NCI-H187 (cell line): ENCODE data around the gene PCDHA10.
"Not testable (repeated sequence)": the region's sequence is repeated elsewhere in the genome, so short reads cannot be mapped to it uniquely, and the experiment has no call there.

ENCODE experiments used
- DNase-seq, 2 experiments: peaks; one replicate each; lab custom pipeline; 2025; lab: John Stamatoyannopoulos, UW

PCDHA10 gene, protein sequence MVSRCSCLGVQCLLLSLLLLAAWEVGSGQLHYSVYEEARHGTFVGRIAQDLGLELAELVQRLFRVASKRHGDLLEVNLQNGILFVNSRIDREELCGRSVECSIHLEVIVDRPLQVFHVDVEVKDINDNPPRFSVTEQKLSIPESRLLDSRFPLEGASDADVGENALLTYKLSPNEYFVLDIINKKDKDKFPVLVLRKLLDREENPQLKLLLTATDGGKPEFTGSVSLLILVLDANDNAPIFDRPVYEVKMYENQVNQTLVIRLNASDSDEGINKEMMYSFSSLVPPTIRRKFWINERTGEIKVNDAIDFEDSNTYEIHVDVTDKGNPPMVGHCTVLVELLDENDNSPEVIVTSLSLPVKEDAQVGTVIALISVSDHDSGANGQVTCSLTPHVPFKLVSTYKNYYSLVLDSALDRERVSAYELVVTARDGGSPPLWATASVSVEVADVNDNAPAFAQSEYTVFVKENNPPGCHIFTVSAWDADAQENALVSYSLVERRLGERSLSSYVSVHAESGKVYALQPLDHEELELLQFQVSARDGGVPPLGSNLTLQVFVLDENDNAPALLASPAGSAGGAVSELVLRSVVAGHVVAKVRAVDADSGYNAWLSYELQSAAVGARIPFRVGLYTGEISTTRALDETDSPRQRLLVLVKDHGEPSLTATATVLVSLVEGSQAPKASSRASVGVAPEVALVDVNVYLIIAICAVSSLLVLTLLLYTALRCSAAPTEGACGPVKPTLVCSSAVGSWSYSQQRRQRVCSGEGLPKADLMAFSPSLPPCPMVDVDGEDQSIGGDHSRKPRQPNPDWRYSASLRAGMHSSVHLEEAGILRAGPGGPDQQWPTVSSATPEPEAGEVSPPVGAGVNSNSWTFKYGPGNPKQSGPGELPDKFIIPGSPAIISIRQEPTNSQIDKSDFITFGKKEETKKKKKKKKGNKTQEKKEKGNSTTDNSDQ

DNA sequence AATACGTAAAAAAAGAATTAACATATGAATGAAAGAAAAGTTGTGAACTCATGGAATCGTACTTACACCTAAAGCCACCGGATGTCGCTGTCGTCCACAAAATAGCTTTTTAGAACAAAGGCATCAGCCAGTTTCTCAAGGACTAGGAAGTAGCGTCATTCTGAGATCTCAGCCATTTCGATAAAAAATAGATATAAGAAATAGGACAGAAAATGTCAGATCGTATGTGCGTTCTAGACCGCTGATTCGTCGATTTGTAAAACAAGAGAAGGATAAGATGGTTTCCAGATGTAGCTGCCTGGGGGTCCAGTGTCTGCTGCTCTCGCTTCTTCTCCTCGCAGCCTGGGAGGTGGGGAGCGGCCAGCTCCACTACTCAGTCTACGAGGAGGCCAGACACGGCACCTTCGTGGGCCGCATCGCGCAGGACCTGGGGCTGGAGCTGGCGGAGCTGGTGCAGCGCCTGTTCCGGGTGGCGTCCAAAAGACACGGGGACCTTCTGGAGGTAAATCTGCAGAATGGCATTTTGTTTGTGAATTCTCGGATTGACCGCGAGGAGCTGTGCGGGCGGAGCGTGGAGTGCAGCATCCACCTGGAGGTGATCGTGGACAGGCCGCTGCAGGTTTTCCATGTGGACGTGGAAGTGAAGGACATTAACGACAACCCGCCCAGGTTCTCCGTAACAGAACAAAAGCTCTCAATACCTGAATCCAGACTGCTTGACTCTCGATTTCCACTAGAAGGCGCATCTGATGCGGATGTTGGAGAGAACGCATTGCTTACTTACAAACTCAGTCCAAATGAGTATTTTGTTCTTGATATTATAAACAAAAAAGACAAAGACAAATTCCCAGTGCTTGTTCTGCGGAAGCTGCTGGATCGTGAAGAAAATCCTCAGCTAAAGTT, at the start of gene PCDHA10:
PCDHA10 (plus strand) TSS at position 126 of the 903 bp plus-strand sequence; CDS start at position 278, 152 bp downstream.
- DNase-seq, result peak; percentile 56 to 67

DNA sequence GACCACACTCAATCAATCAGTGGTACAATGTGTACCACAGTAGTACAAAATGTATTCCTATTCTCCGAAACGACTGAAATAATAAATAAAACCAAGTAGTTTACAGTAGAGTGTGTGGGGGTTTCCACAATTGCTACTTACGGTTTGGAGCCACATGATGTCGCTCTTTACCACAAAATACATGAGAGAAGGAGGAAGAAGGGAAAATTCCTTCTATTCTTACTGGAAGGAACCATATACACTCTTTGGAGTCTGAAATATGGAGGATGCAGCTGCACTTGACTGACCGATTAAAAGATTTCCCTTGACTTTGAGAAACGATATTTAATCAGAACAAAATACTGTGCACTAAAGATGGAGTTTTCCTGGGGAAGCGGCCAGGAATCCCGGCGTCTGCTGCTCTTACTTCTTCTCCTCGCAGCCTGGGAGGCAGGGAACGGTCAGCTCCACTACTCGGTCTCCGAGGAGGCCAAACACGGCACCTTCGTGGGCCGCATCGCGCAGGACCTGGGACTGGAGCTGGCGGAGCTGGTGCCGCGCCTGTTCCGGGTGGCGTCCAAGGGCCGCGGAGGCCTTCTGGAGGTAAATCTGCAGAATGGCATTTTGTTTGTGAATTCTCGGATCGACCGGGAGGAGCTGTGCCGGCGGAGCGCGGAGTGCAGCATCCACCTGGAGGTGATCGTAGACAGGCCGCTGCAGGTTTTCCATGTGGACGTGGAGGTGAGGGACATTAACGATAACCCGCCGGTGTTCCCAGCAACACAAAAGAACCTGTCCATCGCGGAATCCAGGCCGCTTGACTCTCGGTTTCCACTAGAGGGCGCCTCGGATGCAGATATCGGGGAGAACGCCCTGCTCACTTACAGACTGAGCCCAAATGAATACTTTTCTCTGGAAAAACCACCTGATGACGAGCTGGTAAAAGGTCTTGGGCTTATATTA, 48.6 kb upstream of the PCDHA10 start, which contains the start of gene PCDHA4:
PCDHA4 (plus strand) TSS at position 235 of the 942 bp plus-strand sequence.
- no peak for DNase-seq

DNA sequence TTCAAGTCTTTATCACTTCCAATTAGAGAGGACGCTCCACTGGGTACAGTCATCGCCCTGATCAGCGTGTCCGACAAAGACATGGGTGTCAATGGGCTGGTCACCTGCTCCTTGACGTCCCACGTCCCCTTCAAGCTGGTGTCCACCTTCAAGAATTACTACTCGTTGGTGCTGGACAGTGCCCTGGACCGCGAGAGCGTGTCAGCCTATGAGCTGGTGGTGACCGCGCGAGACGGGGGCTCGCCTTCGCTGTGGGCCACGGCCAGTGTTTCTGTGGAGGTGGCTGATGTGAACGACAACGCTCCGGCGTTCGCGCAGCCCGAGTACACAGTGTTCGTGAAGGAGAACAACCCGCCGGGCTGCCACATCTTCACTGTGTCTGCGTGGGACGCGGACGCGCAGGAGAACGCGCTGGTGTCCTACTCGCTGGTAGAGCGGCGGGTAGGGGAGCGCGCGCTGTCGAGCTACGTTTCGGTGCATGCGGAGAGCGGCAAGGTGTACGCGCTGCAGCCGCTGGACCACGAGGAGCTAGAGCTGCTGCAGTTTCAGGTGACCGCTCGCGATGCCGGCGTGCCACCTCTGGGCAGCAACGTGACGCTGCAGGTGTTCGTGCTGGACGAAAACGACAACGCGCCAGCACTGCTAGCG, 47.3 kb upstream of the PCDHA10 start:
- DNase-seq, result not testable (repeated sequence)

DNA sequence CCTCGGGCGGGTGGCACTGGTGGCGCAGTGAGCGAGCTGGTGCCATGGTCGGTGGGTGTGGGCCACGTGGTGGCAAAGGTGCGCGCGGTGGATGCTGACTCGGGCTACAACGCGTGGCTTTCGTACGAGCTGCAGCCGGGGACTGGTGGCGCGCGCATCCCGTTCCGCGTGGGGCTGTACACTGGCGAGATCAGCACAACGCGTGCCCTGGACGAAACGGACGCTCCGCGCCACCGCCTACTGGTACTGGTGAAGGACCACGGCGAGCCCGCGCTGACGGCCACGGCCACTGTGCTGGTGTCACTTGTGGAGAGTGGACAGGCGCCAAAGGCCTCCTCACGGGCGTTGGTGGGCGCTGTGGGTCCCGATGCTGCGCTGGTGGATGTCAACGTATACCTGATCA, 46.8 kb upstream of the PCDHA10 start:
- DNase-seq, result no peak

DNA sequence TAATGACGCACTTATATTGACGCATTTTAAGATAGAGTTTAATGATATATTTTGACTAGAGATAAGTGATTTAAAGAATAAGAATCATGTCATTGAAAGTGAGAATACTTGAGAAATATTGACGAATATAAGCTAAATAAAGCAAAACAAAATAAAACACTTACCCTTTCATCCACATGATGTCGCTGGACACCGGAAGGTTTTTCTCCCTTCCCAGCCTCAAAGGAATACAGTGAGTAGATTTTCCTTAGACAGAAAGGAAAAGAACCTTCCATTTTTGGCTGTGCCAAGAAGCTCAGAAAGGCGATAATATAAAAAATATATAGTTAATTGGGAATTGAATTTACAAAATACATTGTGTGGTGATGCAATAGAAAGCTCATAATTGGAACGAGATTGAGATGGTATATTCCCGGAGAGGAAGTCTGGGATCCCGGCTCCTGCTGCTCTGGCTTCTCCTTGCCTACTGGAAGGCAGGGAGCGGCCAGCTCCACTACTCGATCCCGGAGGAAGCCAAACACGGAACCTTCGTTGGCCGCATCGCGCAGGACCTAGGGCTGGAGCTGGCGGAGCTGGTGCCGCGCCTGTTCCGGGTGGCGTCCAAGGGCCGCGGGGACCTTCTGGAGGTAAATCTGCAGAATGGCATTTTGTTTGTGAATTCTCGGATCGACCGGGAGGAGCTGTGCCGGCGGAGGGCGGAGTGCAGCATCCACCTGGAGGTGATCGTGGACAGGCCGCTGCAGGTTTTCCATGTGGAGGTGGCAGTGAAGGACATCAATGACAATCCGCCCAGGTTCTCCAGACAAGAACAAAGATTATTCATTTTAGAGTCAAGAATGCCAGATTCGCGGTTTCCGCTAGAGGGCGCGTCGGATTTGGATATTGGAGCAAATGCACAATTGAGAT, 34.1 kb upstream of the PCDHA10 start, which contains the start of gene PCDHA5:
PCDHA5 (plus strand) TSS at position 239 of the 906 bp plus-strand sequence.
- DNase-seq, result no peak

DNA sequence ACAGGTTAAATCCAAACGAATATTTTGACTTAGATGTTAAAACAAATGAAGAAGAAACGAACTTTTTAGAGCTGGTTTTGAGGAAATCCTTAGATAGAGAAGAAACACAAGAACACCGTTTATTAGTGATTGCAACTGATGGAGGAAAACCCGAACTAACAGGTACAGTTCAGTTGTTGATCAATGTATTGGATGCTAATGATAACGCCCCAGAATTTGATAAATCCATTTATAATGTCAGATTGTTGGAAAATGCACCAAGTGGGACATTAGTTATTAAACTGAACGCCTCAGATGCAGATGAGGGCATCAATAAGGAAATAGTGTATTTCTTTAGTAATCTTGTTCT, 33.4 kb upstream of the PCDHA10 start:
- DNase-seq, result no peak

DNA sequence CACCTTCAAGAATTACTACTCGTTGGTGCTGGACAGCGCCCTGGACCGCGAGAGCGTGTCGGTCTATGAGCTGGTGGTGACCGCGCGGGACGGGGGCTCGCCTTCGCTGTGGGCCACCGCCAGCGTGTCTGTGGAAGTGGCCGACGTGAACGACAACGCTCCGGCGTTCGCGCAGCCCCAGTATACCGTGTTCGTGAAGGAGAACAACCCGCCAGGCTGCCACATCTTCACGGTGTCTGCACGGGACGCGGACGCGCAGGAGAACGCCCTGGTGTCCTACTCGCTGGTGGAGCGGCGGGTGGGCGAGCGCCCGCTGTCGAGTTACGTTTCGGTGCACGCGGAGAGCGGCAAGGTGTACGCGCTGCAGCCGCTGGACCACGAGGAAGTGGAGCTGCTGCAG, 32.7 kb upstream of the PCDHA10 start:
- not testable (repeated sequence) for DNase-seq

DNA sequence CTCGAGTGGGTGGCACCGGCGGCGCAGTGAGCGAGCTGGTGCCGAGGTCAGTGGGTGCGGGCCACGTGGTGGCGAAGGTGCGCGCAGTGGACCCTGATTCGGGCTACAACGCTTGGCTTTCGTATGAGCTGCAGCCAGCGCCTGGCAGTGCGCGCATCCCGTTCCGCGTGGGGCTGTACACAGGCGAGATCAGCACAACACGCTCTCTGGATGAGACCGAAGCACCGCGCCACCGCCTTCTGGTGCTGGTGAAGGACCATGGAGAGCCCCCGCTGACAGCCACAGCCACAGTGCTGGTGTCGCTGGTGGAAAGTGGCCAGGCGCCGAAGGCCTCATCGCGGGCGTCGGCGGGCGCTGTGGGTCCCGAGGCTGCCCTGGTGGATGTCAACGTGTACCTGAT, 32.2 kb upstream of the PCDHA10 start:
- DNase-seq, result no peak

DNA sequence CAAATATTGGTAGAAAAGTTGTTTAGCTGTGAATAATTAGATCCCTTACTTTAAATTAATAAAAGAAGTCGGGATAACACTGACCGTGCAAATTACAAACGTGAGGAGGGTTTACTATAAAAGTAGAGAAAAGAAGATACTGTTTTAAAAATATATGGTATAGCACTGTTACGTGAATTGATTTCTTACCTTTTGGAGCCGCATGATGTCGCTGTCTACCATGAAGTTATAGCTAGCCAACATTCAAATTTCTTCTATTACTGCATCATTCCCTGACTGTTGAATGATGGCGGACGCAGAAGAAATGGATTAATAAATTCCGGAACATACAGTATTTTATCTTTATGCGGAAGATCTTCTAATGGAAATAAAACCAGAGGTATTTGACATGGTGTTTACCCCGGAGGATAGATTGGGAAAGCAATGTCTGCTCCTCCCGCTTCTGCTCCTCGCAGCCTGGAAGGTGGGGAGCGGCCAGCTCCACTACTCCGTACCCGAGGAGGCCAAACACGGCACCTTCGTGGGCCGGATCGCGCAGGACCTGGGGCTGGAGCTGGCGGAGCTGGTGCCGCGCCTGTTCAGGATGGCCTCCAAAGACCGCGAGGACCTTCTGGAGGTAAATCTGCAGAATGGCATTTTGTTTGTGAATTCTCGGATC, 27.9 kb upstream of the PCDHA10 start, which contains the start of gene PCDHA6:
PCDHA6 (plus strand) TSS at position 257 of the 658 bp plus-strand sequence; CDS start at position 389, 132 bp downstream.
- DNase-seq, result no peak

DNA sequence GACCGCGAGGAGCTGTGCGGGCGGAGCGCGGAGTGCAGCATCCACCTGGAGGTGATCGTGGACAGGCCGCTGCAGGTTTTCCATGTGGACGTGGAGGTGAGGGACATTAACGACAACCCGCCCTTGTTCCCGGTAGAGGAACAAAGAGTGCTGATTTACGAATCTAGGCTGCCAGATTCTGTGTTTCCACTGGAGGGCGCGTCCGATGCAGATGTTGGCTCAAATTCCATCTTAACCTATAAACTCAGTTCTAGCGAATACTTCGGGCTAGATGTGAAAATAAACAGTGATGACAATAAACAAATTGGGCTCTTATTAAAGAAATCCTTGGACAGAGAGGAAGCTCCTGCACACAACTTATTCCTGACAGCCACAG, 27.3 kb upstream of the PCDHA10 start:
- DNase-seq, result no peak

DNA sequence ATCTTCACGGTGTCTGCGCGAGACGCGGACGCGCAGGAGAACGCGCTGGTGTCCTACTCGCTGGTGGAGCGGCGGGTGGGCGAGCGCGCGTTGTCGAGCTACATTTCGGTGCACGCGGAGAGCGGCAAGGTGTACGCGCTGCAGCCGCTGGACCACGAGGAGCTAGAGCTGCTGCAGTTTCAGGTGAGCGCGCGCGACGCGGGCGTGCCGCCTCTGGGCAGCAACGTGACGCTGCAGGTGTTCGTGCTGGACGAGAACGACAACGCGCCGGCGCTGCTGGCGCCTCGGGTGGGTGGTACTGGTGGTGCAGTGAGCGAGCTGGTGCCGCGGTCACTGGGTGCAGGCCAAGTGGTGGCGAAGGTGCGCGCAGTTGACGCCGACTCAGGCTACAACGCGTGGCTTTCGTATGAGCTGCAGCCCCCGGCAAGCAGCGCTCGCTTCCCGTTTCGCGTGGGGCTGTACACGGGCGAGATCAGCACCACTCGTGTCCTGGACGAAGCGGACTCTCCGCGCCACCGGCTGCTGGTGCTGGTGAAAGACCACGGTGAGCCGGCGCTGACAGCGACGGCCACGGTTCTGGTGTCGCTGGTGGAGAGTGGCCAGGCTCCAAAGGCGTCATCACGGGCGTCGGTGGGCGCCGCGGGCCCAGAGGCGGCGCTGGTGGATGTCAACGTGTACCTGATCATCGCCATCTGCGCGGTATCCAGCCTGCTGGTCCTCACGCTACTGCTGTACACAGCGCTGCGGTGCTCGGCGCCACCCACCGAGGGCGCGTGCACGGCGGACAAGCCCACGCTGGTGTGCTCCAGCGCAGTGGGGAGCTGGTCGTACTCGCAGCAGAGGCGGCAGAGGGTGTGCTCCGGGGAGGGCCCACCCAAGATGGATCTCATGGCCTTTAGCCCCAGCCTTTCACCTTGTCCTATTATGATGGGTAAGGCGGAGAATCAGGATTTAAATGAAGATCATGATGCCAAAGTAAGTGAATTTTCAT, 25.9 kb upstream of the PCDHA10 start:
- DNase-seq, result not testable (repeated sequence)

DNA sequence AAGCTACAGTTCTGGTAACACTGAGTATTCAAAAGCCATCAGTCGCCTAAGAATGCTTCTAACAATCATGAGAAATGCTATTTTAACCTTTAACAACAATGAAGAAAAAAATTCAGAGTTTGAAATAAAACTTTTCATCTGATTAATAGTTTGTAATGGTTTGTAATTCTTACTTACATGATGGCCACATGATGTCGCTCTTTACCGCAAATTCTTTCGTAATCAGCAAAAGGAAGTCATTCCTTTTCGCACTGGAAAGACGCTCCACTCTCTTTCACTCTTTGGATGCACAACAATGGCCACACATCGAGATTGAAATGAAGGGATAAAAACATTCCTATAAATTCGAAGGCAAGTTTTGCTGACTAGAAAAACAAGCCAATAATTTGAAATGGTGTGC, 21.7 kb upstream of the PCDHA10 start, which contains the start of gene PCDHA7:
PCDHA7 (plus strand) TSS at position 277 of the 400 bp plus-strand sequence; CDS start at position 392, 115 bp downstream.
- no peak for DNase-seq

DNA sequence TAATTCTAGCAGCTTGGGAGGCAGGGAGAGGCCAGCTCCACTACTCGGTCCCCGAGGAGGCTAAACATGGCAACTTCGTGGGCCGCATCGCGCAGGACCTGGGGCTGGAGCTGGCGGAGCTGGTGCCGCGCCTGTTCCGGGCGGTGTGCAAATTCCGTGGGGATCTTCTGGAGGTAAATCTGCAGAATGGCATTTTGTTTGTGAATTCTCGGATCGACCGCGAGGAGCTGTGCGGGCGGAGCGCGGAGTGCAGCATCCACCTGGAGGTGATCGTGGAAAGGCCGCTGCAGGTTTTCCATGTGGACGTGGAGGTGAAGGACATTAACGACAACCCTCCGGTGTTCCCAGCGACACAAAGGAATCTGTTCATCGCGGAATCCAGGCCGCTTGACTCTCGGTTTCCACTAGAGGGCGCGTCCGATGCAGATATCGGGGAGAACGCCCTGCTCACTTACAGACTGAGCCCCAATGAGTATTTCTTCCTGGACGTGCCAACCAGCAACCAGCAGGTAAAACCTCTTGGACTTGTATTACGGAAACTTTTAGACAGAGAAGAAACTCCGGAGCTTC, 21.2 kb upstream of the PCDHA10 start:
- DNase-seq, result not testable (repeated sequence)

DNA sequence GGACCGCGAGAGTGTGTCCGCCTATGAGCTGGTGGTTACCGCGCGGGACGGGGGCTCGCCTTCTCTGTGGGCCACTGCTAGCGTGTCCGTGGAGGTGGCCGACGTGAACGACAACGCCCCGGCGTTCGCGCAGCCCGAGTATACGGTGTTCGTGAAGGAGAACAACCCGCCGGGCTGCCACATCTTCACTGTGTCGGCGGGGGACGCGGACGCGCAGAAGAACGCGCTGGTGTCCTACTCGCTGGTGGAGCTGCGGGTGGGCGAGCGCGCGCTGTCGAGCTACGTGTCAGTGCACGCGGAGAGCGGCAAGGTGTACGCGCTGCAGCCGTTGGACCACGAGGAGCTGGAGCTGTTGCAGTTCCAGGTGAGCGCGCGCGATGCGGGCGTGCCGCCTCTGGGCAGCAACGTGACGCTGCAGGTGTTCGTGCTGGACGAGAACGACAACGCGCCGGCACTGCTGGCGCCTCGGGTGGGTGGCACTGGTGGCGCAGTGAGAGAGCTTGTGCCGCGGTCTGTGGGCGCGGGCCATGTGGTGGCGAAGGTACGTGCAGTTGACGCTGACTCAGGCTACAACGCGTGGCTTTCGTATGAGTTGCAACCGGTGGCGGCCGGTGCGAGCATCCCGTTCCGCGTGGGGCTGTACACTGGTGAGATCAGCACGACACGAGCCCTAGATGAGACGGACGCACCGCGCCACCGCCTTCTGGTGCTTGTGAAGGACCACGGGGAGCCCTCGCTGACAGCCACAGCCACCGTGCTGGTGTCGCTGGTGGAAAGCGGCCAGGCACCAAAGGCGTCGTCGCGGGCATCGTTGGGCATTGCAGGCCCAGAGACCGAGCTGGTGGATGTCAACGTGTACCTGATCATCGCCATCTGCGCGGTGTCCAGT, 19.8 kb upstream of the PCDHA10 start:
- no peak for DNase-seq
